Osteocyte (in vitro differentiated cells): Measurements from ENCODE around the gene TSFM. TPM values are rescaled to one million over a fixed set of nuclear protein-coding genes. Genes with fewer than 3 reads are reported as not detected.

ENCODE experiments used
- DNase-seq: peaks from one replicate; pipeline ENCODE4 v3.0.0; 2021; ENCODE audit warnings: mixed read lengths; ENCODE audit not compliant: unreplicated experiment; ENCODE audit errors: extremely low spot score
- H3K27ac Mint-ChIP-seq: one replicate; pipeline ENCODE4 v1.8.0; 2021; ENCODE audit warnings: mild to moderate bottlenecking, mixed read lengths; ENCODE audit not compliant: unreplicated experiment
- H3K27me3 Mint-ChIP-seq: one replicate; pipeline ENCODE4 v1.8.0; 2021; ENCODE audit warnings: mixed read lengths; ENCODE audit not compliant: unreplicated experiment
- H3K36me3 Mint-ChIP-seq: one replicate; pipeline ENCODE4 v1.8.0; 2021; ENCODE audit warnings: mixed read lengths; ENCODE audit not compliant: unreplicated experiment
- H3K4me1 Mint-ChIP-seq: one replicate; pipeline ENCODE4 v1.8.0; 2021; ENCODE audit warnings: mixed read lengths; ENCODE audit not compliant: unreplicated experiment
- H3K4me3 Mint-ChIP-seq: one replicate; pipeline ENCODE4 v1.8.0; 2021; ENCODE audit warnings: mild to moderate bottlenecking, moderate library complexity, mixed read lengths; ENCODE audit not compliant: unreplicated experiment
- H3K9me3 Mint-ChIP-seq: one replicate; pipeline ENCODE4 v1.8.0; 2021; ENCODE audit warnings: mixed read lengths; ENCODE audit not compliant: unreplicated experiment
- CTCF ChIP-seq: fragments of 200-600 bp; sonication (generic); IDR thresholded peaks from 2 replicates; pipeline ENCODE4 v1.5.0; 2021; ENCODE audit warnings: antibody characterized with exemption, mild to moderate bottlenecking, moderate library complexity
- total RNA-seq: library from RNA; stranded (reverse); gene quantifications from 2 replicates; pipeline ENCODE4 v1.2.1, GENCODE V29; 2021

TSFM gene
- total RNA-seq, 1 donor from 2014 or later = 28.5 TPM

- no peaks in the 10 kb centered on the region for H3K9me3 Mint-ChIP-seq
Observed at GRCh38 chr12:57780284-57780897, 2.2 kb upstream of the TSFM start.

GRCh38 chr12:57781244-57781643, 1.3 kb upstream of the TSFM start:
- no peaks in the 10 kb centered on the region for H3K27me3 Mint-ChIP-seq
- DNase-seq = no peak
- H3K9me3 Mint-ChIP-seq = no peaks in the 10 kb centered on the region
- H3K36me3 Mint-ChIP-seq = peaks cover 6% of the 10 kb centered on the region
- no peak for TF ChIP-seq CTCF
- peaks cover 12% of the 10 kb centered on the region for H3K4me1 Mint-ChIP-seq
- no peak overlapping the region for H3K4me3 Mint-ChIP-seq
- H3K27ac Mint-ChIP-seq = no peak overlapping the region

More at GRCh38 chr12:57780284-57780897, 2.2 kb upstream of the TSFM start:
- Mint-ChIP-seq H3K4me3 (no peak overlapping the region), H3K27me3 (no peaks in the 10 kb centered on the region), H3K36me3 (peaks cover 11% of the 10 kb centered on the region), H3K4me1 (peaks cover 12% of the 10 kb centered on the region), H3K27ac (no peak overlapping the region)
- TF ChIP-seq CTCF = no peak
- DNase-seq = no peak

GRCh38 chr12:57781801-57782200, 786 bp upstream of the TSFM start:
- Mint-ChIP-seq H3K4me3 (no peak overlapping the region), H3K36me3 (peaks cover 9% of the 10 kb centered on the region), H3K27me3 (no peaks in the 10 kb centered on the region), H3K9me3 (no peaks in the 10 kb centered on the region), H3K4me1 (peaks cover 12% of the 10 kb centered on the region), H3K27ac (no peak overlapping the region)
- TF ChIP-seq CTCF = no peak
- DNase-seq = no peak

GRCh38 chr12:57782243-57782607, 362 bp upstream of the TSFM start:
- H3K4me3 Mint-ChIP-seq = peak overlapping the region; percentile 97
- H3K27ac Mint-ChIP-seq = no peak overlapping the region
- TF ChIP-seq CTCF = no peak

GRCh38 chr12:57783466-57783801, 847 bp downstream of the TSFM start:
- H3K4me3 Mint-ChIP-seq = peak overlapping the region; percentile 97
- TF ChIP-seq CTCF = no peak
- peak overlapping the region; percentile 90 for H3K27ac Mint-ChIP-seq
- H3K36me3 Mint-ChIP-seq = peaks cover 11% of the 10 kb centered on the region
- no peaks in the 10 kb centered on the region for H3K27me3 Mint-ChIP-seq
- H3K9me3 Mint-ChIP-seq = no peaks in the 10 kb centered on the region
- H3K4me1 Mint-ChIP-seq = peaks cover 12% of the 10 kb centered on the region
- DNase-seq = no peak

More at GRCh38 chr12:57782243-57782607, 362 bp upstream of the TSFM start:
- Mint-ChIP-seq H3K4me1 (peaks cover 12% of the 10 kb centered on the region), H3K9me3 (no peaks in the 10 kb centered on the region), H3K27me3 (no peaks in the 10 kb centered on the region), H3K36me3 (peaks cover 8% of the 10 kb centered on the region)
- no peak for DNase-seq
